Activated B cell treated with CpG ODN at 0.5 μM for 24 hours (primary cell): Measurements from ENCODE around the gene DMRT3. TPM values are rescaled to one million over a fixed set of nuclear protein-coding genes. Genes with fewer than 3 reads are reported as not detected.

Experiments
- ATAC-seq: fragments of 200-7000 bp; cut with Tn5 transposase; one replicate; pipeline ENCODE4 v1.10.0; 2021; ENCODE audit warnings: low read depth, mild to moderate bottlenecking, moderate library complexity
- CTCF ChIA-PET: fragments of 350-600 bp; sonication (Branson Sonifier 250); formaldehyde crosslinking; loops from one replicate; lab custom pipeline; 2021; ENCODE audit warnings: antibody characterized with exemption; lab: Charles Lee
- POLR2A ChIA-PET: fragments of 350-600 bp; sonication (Branson Sonifier 250); formaldehyde crosslinking; loops from one replicate; lab custom pipeline; 2021; ENCODE audit warnings: antibody characterized with exemption; lab: Charles Lee
- DNase-seq: peaks from one replicate; pipeline ENCODE4 v3.0.0; 2022
- H3K27ac Mint-ChIP-seq: one replicate; pipeline ENCODE4 v1.8.0; 2020; ENCODE audit warnings: mixed read lengths
- H3K27me3 Mint-ChIP-seq: one replicate; pipeline ENCODE4 v1.8.0; 2021; ENCODE audit warnings: mixed read lengths
- H3K36me3 Mint-ChIP-seq: one replicate; pipeline ENCODE4 v1.8.0; 2021; ENCODE audit warnings: low read depth, mixed read lengths
- H3K4me1 Mint-ChIP-seq: one replicate; pipeline ENCODE4 v1.8.0; 2021; ENCODE audit warnings: mixed read lengths
- H3K4me3 Mint-ChIP-seq: one replicate; pipeline ENCODE4 v1.8.0; 2020; ENCODE audit warnings: mild to moderate bottlenecking, mixed read lengths
- H3K9me3 Mint-ChIP-seq: one replicate; pipeline ENCODE4 v1.8.0; 2020; ENCODE audit warnings: mixed read lengths
- CTCF ChIP-seq: fragments of 200-600 bp; IDR thresholded peaks from one replicate; pipeline ENCODE4 v1.8.0; 2022; ENCODE audit warnings: antibody characterized with exemption, mild to moderate bottlenecking
- intact Hi-C: fragments of 100-400 bp; cut with micrococcal nuclease; formaldehyde crosslinking; loops from one replicate; pipeline ENCODE4 v1.15.1; 2024
- total RNA-seq: library from RNA; stranded (reverse); gene quantifications from 2 replicates; pipeline ENCODE4 v1.2.3, GENCODE V29; 2022

Gene DMRT3
- total RNA-seq, 1 donor from 2014 or later, result not detected

GRCh38 chr9:977838-978830 lies 1.7 kb downstream of the DMRT3 start:
- no peak overlapping the region for H3K4me3 Mint-ChIP-seq
- POLR2A ChIA-PET, result no interaction called here
- no peak for TF ChIP-seq CTCF
- H3K9me3 Mint-ChIP-seq, result no peaks in the 10 kb centered on the region
- DNase-seq (no peak), ATAC-seq (no peak)
- no peaks in the 10 kb centered on the region for H3K36me3 Mint-ChIP-seq
- intact Hi-C loops, result no loop called here
- H3K27ac Mint-ChIP-seq, result no peak overlapping the region
- H3K4me1 Mint-ChIP-seq, result peaks cover 2% of the 10 kb centered on the region
- H3K27me3 Mint-ChIP-seq, result peaks cover 77% of the 10 kb centered on the region
- CTCF ChIA-PET, result no interaction called here

GRCh38 chr9:979983-980382 lies 3.5 kb downstream of the DMRT3 start:
- Mint-ChIP-seq H3K4me1 (no peaks in the 10 kb centered on the region), H3K27me3 (peaks cover 70% of the 10 kb centered on the region), H3K36me3 (no peaks in the 10 kb centered on the region), H3K9me3 (no peaks in the 10 kb centered on the region), H3K4me3 (no peak overlapping the region), H3K27ac (no peak overlapping the region)
- intact Hi-C loops, result no loop called here
- ChIA-PET CTCF (interaction anchor here (1.4 kb wide), 1 partner anchor 14 kb away, joined by 3 read pairs; no protein-coding TSS in a partner anchor), POLR2A (no interaction called here)
- ATAC-seq (no peak), DNase-seq (no peak)
- no peak for TF ChIP-seq CTCF

- CTCF ChIA-PET, result interaction anchor here (0.8 to 1.4 kb wide), 2 partner anchors 15 to 29 kb away, joined by 3 read pairs; no protein-coding TSS in a partner anchor
- H3K9me3 Mint-ChIP-seq, result no peaks in the 10 kb centered on the region
- no peak for DNase-seq
- H3K36me3 Mint-ChIP-seq, result no peaks in the 10 kb centered on the region
- intact Hi-C loops, result no loop called here
- no peak for TF ChIP-seq CTCF
- no peaks in the 10 kb centered on the region for H3K4me1 Mint-ChIP-seq
- peaks cover 64% of the 10 kb centered on the region for H3K27me3 Mint-ChIP-seq
- no peak for ATAC-seq
- H3K27ac Mint-ChIP-seq, result no peak overlapping the region
- no peak overlapping the region for H3K4me3 Mint-ChIP-seq
- POLR2A ChIA-PET, result interaction anchor here (0.6 kb wide), 1 partner anchor 234 kb away, joined by 8 read pairs; no protein-coding TSS in a partner anchor
Observed at GRCh38 chr9:980640-981039, 4.2 kb downstream of the DMRT3 start.

GRCh38 chr9:981491-981898 lies 5.0 kb downstream of the DMRT3 start:
- ATAC-seq (no peak), DNase-seq (no peak)
- POLR2A ChIA-PET, result no interaction called here
- Mint-ChIP-seq H3K4me3 (no peak overlapping the region), H3K9me3 (no peaks in the 10 kb centered on the region), H3K27ac (no peak overlapping the region), H3K4me1 (no peaks in the 10 kb centered on the region), H3K36me3 (no peaks in the 10 kb centered on the region), H3K27me3 (peaks cover 62% of the 10 kb centered on the region)
- CTCF ChIA-PET, result interaction anchor here (1.4 kb wide), 1 partner anchor 16 kb away, joined by 3 read pairs; no protein-coding TSS in a partner anchor
- TF ChIP-seq CTCF, result no peak
- intact Hi-C loops, result no loop called here
